Kasumi-1 (cell line): Measurements from ENCODE around the gene CEL.

Experiments used
- DNase-seq, 2 experiments: peaks; one replicate each; lab custom pipeline; 2025; lab: John Stamatoyannopoulos, UW

The CEL gene

DNA sequence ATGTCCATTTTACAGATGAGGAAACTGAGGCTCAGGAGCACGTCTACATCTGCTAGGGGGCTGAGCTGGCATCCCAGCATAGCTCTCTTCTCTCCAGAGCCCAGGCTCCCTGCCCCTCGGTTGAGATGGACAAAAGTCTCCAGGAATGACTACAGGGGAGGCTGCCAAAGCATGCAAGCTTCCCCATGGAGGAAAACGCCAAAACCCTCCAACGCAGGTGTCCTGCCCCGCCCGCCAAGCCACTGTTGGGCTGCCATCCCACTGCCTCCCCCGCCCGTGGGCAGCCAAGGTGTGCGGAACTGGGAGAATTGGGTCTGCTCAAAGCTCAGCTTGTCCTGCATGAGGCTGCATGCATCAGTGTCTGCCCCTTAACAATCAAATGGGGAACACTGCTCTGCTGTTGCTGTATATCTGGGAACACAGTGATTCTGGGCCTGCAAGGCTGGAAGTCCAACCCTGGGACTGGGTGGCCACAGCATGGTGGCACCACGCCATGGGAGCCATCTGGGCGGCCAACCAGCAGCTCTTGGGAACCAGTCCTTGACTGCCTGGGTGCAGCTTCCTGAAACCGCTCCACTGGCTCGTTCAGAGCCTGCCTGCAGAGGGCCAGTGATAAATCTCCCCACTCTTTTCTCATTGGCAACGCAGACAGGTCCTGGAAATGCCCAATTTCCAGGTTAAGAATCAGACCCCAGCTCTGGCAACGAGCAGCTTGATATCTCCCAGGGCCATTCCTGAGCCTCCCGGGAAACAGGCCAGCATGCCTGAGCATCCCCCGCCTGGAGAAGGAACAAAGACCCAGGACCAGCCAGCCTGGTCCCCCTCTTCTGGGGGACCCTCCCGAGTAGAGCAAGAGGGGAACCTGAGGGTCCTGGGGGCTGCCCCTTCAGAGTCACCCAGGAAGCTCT lies 55.7 kb downstream of the CEL start:
- no peak for DNase-seq

DNA sequence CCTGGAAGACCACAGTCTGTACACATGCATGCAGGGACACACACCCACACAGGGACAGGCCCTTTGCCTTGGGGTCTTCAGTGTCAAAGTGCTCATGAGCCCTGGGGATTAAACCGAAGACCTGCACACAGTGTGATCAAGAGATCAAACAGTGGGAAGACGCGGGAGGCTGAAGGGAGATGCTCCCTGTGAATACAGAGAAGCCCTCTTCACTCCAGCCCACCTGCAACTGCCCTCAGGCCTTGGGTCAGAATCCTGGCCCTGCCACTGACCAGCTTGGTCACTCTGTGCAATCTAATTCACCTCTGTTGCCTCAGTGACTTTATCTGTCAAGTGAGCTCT lies 56.4 kb downstream of the CEL start:
- no peak for DNase-seq

DNA sequence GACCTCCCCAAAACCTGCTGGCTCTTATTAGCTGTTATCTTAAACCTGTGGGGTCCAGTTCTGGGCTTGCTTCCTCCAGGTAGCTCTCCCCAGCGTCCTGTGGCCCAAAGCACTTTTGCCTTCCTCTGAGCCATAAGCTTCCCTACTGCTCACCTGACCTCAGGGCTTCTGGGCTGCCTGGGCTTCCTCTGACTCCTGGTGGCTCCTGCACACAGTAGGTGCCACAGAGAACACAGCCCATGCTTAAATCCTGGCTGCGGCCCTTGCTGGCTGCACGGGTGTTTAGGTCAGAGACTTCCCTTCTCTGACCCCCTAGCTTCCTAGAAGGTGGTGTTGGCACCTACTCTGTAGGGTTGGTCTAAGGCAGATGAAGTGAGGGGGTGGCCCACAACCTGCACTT lies 56.8 kb downstream of the CEL start:
- no peak for DNase-seq

DNA sequence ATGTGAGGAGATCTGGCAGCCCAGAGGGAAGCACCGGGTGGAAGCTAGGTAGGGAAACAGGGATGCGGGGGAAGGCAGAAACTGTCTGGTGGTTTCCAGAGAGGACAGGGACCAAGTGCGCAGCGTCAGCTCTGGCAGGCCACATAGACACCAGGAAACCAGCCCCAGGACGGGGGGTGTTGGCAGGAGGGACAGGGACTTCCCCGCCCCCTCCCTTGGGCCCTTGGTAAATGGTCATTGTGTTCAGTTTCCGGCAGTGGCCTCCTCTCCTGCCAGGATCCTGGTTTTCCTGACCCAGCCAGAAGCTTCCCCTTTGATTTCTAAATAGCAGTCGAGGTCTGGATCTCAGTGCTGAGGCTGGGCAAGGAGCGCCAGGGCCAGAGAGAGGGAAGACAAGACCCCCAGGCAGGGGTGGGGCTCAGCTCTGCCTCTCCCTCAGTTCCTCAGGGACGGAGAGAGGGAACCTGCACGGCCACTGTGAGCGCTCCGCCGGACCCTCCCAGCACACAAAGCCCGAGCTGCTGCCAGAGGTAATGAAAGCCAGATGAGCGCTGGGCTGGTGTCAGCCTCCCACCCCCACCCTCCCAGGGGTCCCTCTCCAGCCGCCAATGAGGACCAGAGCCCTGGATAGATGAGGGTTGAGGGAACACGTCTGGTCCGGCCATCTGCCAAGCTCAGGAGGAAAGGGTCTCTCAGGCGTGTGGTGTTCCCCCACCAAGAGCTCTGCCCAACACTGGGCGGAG lies 57.5 kb downstream of the CEL start:
- no peak for DNase-seq

DNA sequence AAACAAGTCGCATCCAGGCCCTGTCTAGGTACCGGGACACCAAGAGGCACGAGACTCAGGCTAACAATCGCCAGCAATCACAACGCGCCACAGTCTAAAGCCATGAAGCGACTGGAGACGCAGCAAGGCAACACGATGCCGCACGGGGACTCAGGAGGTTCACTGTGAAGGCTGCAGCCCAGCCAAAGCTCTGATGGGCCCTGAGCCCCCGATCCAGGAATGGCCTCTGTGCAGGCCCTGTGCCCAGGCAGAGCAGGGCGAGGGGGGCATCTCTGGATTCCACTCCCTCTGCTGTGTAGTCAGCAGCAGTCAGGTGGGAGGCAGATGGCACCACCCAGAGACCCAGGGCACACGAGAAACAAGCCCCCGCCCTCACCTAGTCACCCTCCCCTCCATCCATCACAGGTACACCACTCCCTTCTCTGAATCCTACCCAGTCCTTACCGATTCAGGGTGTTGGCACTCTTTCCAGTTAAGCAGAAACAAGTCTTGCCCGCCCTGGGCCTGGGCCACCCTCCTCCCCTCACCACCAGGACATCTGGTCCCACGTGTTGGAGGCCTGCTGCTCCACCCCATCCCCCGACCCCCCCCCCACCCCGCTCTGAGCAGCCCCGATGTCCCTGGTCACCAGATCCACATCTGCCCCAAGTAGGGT lies 58.2 kb downstream of the CEL start:
- DNase-seq, result no peak

DNA sequence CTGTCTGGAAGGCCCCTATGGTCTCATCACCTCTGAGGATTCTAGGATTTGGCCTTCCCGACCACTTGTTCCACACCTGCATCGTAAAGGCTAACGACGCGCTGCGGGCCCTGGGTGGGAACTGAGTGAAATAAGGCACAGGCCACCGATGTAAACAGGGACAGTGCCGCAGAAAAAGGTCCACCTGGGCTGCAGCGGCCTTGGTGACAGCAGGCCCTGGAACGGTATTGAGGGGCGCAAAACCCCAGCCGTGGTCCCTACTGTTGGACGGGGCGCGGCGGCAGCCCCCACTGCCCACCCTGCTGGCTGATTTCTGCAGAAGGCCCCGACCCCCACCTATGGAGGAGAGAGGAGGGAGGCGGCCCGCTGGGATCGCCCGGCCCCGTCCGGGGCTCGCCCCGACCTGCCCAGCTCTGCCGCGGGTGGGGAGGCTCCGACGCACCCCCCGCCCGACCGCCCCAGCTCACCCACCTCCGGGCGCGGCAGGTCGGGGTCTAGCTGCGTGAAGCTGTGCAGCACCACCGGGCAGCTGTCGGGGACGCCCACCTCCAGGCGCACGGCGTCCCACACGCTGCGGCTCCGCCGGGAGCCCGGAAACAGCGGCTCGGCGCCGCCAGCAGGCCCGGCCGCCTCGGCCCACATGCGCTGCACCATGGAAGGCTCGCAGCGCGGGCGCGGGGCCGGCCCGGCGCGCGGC lies 58.9 kb downstream of the CEL start:
- DNase-seq, result no peak
